HEK293T (cell line): ENCODE data around the gene RAB11FIP4.
"Not testable (repeated sequence)": the region's sequence is repeated elsewhere in the genome, so short reads cannot be mapped to it uniquely, and the experiment has no call there.

ENCODE experiments used
- CTCF ChIA-PET: fragments of 350-600 bp; formaldehyde crosslinking; extraction: SDS; loops from one replicate; lab custom pipeline; 2021; ENCODE audit warnings: antibody characterized with exemption, inconsistent platforms; lab: Yijun Ruan, JAX
- POLR2A ChIA-PET: fragments of 350-600 bp; formaldehyde crosslinking; extraction: SDS; loops from one replicate; lab custom pipeline; 2020; ENCODE audit warnings: antibody characterized with exemption, inconsistent platforms; lab: Yijun Ruan, JAX
- DNase-seq: peaks from one replicate; pipeline ENCODE4 v3.0.0; 2012; ENCODE audit warnings: mixed read lengths; ENCODE audit errors: extremely low spot score
- ARNT ChIP-seq: fragments of 450-650 bp; IDR thresholded peaks from 2 replicates; pipeline ENCODE4 v1.6.1; 2017; ENCODE audit warnings: mild to moderate bottlenecking
- BHLHE40 ChIP-seq: fragments of 450-650 bp; IDR thresholded peaks from 2 replicates; pipeline ENCODE4 v1.6.1; 2016; ENCODE audit warnings: mild to moderate bottlenecking, moderate library complexity, borderline replicate concordance
- CTBP1 ChIP-seq: fragments of 450-650 bp; IDR thresholded peaks from 2 replicates; pipeline ENCODE4 v1.6.1; 2016; ENCODE audit warnings: borderline replicate concordance
- ELF4 ChIP-seq: fragments of 450-650 bp; IDR thresholded peaks from 2 replicates; pipeline ENCODE4 v1.6.1; 2017; ENCODE audit warnings: antibody characterized with exemption
- FOXA1 ChIP-seq: fragments of 450-650 bp; IDR thresholded peaks from 2 replicates; pipeline ENCODE4 v1.6.1; 2016; ENCODE audit warnings: mild to moderate bottlenecking
- FOXK2 ChIP-seq: fragments of 450-650 bp; IDR thresholded peaks from 2 replicates; pipeline ENCODE4 v1.6.1; 2016; ENCODE audit warnings: mild to moderate bottlenecking
- FOXM1 ChIP-seq: fragments of 450-650 bp; IDR thresholded peaks from 2 replicates; pipeline ENCODE4 v1.6.1; 2017; ENCODE audit warnings: mild to moderate bottlenecking, borderline replicate concordance
- HDGF ChIP-seq: fragments of 450-650 bp; IDR thresholded peaks from 2 replicates; pipeline ENCODE4 v1.6.1; 2017; ENCODE audit warnings: antibody characterized with exemption, borderline replicate concordance
- L3MBTL2 ChIP-seq: fragments of 450-650 bp; conservative IDR thresholded peaks from 2 replicates; pipeline ENCODE4 v1.6.1; 2016; ENCODE audit warnings: mild to moderate bottlenecking
- LEF1 ChIP-seq: fragments of 450-650 bp; IDR thresholded peaks from 2 replicates; pipeline ENCODE4 v1.6.1; 2017; ENCODE audit warnings: mild to moderate bottlenecking, borderline replicate concordance
- NFRKB ChIP-seq: fragments of 450-650 bp; IDR thresholded peaks from 2 replicates; pipeline ENCODE4 v1.6.1; 2016; ENCODE audit warnings: mild to moderate bottlenecking, moderate library complexity
- SP1 ChIP-seq: fragments of 450-650 bp; IDR thresholded peaks from 2 replicates; pipeline ENCODE4 v1.6.1; 2017
- SUZ12 ChIP-seq: fragments of 450-650 bp; IDR thresholded peaks from 2 replicates; pipeline ENCODE4 v1.6.1; 2016; ENCODE audit warnings: mild to moderate bottlenecking
- TARDBP ChIP-seq: fragments of 450-650 bp; IDR thresholded peaks from 2 replicates; pipeline ENCODE4 v1.6.1; 2016
- ZNF384 ChIP-seq: fragments of 450-650 bp; IDR thresholded peaks from 2 replicates; pipeline ENCODE4 v1.6.1; 2016
- TF ChIP-seq, protein P1 (sequence below): fragments of 450-650 bp; IDR thresholded peaks from 2 replicates; pipeline ENCODE4 v1.6.1; 2016

Gene RAB11FIP4, protein sequence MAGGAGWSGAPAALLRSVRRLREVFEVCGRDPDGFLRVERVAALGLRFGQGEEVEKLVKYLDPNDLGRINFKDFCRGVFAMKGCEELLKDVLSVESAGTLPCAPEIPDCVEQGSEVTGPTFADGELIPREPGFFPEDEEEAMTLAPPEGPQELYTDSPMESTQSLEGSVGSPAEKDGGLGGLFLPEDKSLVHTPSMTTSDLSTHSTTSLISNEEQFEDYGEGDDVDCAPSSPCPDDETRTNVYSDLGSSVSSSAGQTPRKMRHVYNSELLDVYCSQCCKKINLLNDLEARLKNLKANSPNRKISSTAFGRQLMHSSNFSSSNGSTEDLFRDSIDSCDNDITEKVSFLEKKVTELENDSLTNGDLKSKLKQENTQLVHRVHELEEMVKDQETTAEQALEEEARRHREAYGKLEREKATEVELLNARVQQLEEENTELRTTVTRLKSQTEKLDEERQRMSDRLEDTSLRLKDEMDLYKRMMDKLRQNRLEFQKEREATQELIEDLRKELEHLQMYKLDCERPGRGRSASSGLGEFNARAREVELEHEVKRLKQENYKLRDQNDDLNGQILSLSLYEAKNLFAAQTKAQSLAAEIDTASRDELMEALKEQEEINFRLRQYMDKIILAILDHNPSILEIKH

DNA sequence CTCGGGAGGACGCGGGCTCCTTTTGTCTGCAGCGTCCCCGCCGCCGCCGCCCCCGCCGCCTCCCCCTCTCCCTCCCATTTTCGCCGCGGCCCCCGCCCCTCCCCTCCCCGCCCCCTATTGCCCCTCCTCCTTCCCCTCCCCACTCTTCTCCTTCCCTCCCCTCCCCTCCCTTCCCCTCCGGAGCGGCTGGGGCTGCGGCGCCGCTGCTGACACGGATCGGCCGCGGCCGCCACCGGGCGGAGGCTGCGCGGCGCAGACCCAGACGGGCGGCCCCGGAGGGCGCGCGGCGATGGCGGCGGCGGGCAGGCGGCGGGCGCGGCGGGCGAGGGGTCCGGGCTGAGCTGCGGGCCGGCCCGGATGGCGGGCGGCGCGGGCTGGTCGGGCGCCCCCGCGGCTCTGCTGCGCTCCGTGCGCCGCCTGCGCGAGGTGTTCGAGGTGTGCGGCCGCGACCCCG is at the start of gene RAB11FIP4:
TSS of gene RAB11FIP4 (plus strand) at position 180 of the 454 bp plus-strand sequence. CDS start at position 358, 178 bp downstream.
- CTCF ChIA-PET: no interaction called here
- DNase-seq: peak; percentile 44
- POLR2A ChIA-PET: no interaction called here
- TF ChIP-seq TARDBP (no peak), NFRKB (no peak), FOXK2 (no peak), SUZ12 (no peak), HDGF (no peak), ELF4 (no peak), SP1 (no peak), FOXA1 (no peak), BHLHE40 (no peak), ZNF384 (no peak), FOXM1 (no peak), ARNT (no peak), CTBP1 (no peak), L3MBTL2 (no peak)
- TF ChIP-seq, protein P1, sequence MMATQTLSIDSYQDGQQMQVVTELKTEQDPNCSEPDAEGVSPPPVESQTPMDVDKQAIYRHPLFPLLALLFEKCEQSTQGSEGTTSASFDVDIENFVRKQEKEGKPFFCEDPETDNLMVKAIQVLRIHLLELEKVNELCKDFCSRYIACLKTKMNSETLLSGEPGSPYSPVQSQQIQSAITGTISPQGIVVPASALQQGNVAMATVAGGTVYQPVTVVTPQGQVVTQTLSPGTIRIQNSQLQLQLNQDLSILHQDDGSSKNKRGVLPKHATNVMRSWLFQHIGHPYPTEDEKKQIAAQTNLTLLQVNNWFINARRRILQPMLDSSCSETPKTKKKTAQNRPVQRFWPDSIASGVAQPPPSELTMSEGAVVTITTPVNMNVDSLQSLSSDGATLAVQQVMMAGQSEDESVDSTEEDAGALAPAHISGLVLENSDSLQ: no peak

DNA sequence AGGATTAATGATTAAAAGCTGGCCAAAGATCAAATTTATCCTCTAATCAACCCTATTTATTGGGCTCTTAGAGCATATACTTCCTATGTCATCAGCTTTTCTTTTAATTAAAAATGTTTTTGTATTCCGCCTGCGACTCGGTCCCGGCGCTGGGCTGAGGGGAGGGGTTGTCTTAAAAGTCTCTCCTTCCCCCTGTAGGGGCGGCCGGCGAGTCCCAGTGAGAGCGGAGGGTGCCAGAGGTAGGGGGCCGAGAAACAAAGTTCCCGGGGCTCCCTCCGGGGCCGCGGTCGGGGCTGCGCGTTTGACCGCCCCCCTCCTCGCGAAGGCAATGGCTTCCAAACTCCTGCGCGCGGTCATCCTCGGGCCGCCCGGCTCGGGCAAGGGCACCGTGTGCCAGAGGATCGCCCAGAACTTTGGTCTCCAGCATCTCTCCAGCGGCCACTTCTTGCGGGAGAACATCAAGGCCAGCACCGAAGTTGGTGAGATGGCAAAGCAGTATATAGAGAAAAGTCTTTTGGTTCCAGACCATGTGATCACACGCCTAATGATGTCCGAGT is 46.2 kb upstream of the RAB11FIP4 start:
- POLR2A ChIA-PET, DNase-seq, CTCF ChIA-PET: not testable (repeated sequence)

DNA sequence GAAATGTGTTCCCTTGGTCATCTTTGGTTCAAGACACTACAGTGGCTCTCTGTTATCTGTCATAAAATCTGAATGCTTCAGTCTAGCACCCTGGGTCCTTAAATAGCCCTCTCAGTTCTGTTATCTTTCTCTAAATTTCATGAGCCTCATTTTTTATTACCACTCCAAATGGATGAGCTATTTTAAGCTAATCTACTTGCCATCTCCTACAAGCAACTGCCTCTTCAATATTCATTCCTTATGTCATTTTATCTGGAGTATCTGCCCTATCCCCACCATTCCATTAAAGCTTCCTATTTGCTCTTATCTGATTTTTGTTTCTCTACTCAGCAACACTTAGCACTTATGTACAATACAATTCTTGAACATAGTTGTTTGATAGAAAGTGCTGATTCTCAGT is 42.0 kb upstream of the RAB11FIP4 start:
- TF ChIP-seq SP1: no peak
- no peak for TF ChIP-seq NFRKB
- TF ChIP-seq ARNT: no peak
- TF ChIP-seq FOXK2: no peak
- no peak for TF ChIP-seq LEF1
- no peak for TF ChIP-seq FOXA1
- TF ChIP-seq HDGF: no peak
- TF ChIP-seq FOXM1: no peak
- no peak for DNase-seq
- POLR2A ChIA-PET: no interaction called here
- CTCF ChIA-PET: interaction anchor here (0.6 kb wide), 1 partner anchor 28 kb away, joined by 3 read pairs; no protein-coding TSS in a partner anchor

DNA sequence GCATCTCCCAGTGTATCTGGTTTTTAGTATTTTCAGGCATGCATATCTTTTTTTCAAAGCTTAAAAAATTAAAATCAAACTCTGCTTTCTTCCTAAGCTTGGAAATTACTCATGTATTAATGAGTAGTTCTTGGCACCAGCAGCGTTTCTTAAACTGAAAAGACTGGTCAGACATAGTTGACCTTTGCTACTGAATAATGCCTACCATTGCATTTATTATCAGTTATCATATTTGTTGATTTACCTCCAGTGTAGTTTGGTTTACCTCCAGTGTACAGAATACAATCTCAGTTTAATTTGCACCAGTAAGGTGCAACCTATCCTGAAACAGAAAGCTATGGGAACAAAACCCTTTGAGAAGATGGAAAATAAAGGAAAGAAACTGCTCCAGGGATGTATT is 35.5 kb upstream of the RAB11FIP4 start:
- POLR2A ChIA-PET: no interaction called here
- CTCF ChIA-PET: no interaction called here
- TF ChIP-seq FOXK2 (no peak), ARNT (no peak), ELF4 (no peak), CTBP1 (no peak), ZNF384 (no peak), FOXA1 (no peak), LEF1 (no peak), L3MBTL2 (no peak)
- DNase-seq: no peak

DNA sequence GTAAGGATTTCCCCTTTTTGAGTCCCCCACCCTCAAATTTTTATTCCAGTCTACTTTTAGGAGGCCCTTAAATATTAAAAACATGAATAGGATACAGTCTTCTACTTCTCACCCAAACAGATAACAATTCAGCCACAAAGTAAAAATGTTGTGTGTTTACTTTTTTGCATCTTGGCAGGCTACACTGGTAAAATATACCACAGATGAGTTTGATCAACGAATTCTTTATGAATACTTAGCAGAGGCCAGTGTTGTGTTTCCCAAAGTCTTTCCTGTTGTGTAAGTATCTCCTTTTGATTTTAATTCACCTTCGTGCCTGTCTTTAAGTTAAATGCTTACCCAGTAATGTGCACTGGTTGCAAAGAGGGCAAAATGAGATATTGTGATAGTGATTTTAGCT is 34.4 kb upstream of the RAB11FIP4 start:
- DNase-seq: no peak
- CTCF ChIA-PET: no interaction called here
- TF ChIP-seq FOXK2 (no peak), HDGF (no peak), ZNF384 (no peak), FOXA1 (no peak), NFRKB (no peak), CTBP1 (no peak), ARNT (no peak), LEF1 (no peak)
- TF ChIP-seq, protein P1: no peak
- POLR2A ChIA-PET: no interaction called here

DNA sequence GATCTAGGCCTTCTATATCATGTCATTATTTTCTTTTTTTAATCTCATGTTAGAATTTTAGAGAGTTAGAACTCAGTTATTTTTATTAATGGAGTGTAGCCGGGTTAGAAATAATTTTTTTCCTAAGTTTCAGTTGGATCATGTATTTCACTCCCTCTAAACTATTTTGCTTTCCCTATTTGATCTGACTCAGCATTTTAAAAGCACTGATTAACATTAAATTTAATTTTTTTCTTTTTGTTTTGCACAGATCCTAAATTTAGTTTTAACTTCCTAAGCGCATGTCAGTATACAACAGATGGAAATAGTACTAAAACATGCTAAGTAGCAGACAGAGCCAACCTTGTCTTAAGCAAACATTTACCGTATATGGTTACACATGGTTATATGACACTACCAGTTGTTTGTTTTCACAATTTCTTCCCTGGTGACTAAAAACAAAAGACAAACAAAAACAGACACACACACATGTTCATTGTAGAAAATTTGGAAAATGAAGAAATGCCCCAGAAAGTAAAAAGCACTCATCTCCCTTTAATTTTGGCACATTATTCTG is 33.6 kb upstream of the RAB11FIP4 start:
- no peak for TF ChIP-seq ELF4
- no peak for TF ChIP-seq BHLHE40
- no peak for TF ChIP-seq ARNT
- TF ChIP-seq TARDBP: no peak
- TF ChIP-seq FOXK2: no peak
- no peak for TF ChIP-seq SP1
- TF ChIP-seq LEF1: no peak
- TF ChIP-seq L3MBTL2: no peak
- TF ChIP-seq SUZ12: no peak
- TF ChIP-seq FOXM1: no peak
- no peak for TF ChIP-seq FOXA1
- TF ChIP-seq ZNF384: no peak
- ChIA-PET CTCF (no interaction called here), POLR2A (no interaction called here)
- DNase-seq: no peak
